SK-N-SH (cell line): ENCODE measurements around the gene HPDL.

Experiments
- RCOR1 ChIP-seq: fragments of 150-350 bp; IDR thresholded peaks from 2 replicates; pipeline ENCODE4 v1.6.1; 2017; ENCODE audit warnings: antibody characterized with exemption, low read length
- TF ChIP-seq, protein P1 (sequence below): fragments of 200-600 bp; sonication (generic); IDR thresholded peaks from 2 replicates; pipeline ENCODE4 v1.6.1; 2017; ENCODE audit warnings: antibody characterized with exemption, mild to moderate bottlenecking, moderate library complexity

DNA sequence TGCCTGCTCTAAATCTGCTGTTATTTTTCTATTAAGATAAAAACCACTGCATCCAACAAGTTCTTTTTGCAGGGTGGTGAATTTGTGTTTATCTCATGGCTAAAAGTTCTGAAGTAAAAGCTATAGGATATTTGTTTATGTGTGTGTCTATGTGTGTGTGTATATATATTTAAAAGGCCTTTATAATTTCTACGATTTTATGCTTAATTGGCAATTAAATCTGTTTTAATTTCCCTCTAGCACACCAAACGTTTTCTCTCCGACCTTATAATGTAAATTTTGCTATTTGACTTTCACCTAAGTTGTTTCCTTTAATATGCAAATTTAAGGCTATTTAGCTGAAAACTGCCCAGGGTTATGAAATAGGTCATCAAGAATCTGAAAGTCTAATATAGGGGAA, 19.8 kb upstream of the HPDL start:
- TF ChIP-seq, protein P1, sequence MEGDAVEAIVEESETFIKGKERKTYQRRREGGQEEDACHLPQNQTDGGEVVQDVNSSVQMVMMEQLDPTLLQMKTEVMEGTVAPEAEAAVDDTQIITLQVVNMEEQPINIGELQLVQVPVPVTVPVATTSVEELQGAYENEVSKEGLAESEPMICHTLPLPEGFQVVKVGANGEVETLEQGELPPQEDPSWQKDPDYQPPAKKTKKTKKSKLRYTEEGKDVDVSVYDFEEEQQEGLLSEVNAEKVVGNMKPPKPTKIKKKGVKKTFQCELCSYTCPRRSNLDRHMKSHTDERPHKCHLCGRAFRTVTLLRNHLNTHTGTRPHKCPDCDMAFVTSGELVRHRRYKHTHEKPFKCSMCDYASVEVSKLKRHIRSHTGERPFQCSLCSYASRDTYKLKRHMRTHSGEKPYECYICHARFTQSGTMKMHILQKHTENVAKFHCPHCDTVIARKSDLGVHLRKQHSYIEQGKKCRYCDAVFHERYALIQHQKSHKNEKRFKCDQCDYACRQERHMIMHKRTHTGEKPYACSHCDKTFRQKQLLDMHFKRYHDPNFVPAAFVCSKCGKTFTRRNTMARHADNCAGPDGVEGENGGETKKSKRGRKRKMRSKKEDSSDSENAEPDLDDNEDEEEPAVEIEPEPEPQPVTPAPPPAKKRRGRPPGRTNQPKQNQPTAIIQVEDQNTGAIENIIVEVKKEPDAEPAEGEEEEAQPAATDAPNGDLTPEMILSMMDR: no peak
- TF ChIP-seq RCOR1: no peak
